Mesothelial cell of epicardium (in vitro differentiated cells): ENCODE results near the gene SMIM44. TPM values are rescaled to one million over a fixed set of nuclear protein-coding genes. Genes with fewer than 3 reads are reported as not detected.

ENCODE experiments used
- DNase-seq, 2 experiments: peaks; one replicate each; pipeline ENCODE4 v3.0.0; 2021; ENCODE audit warnings: low spot score in 2 of 2; ENCODE audit not compliant: unreplicated experiment in 2 of 2
- H3K27ac Mint-ChIP-seq: 2 replicates; pipeline ENCODE4 v1.8.0; 2021; ENCODE audit warnings: mixed read lengths
- H3K27me3 Mint-ChIP-seq: 2 replicates; pipeline ENCODE4 v1.8.0; 2021; ENCODE audit warnings: low read depth, mixed read lengths
- H3K36me3 Mint-ChIP-seq: 2 replicates; pipeline ENCODE4 v1.8.0; 2021; ENCODE audit warnings: mixed read lengths
- H3K4me1 Mint-ChIP-seq: 2 replicates; pipeline ENCODE4 v1.8.0; 2021; ENCODE audit warnings: mixed read lengths
- H3K4me3 Mint-ChIP-seq: 2 replicates; pipeline ENCODE4 v1.8.0; 2021; ENCODE audit warnings: mild to moderate bottlenecking, moderate library complexity, mixed read lengths
- H3K9me3 Mint-ChIP-seq: 2 replicates; pipeline ENCODE4 v1.8.0; 2021; ENCODE audit warnings: mixed read lengths
- total RNA-seq: library from RNA; stranded (reverse); gene quantifications from 3 replicates; pipeline ENCODE4 v1.2.1, GENCODE V29; 2021
- TF ChIP-seq, protein P1 (sequence below): fragments of 200-600 bp; sonication (generic); IDR thresholded peaks from one replicate; pipeline ENCODE4 v1.5.0; 2021; ENCODE audit warnings: antibody characterized with exemption; ENCODE audit not compliant: unreplicated experiment

Gene SMIM44
- total RNA-seq, 1 donor from 2014 or later = not detected

DNA sequence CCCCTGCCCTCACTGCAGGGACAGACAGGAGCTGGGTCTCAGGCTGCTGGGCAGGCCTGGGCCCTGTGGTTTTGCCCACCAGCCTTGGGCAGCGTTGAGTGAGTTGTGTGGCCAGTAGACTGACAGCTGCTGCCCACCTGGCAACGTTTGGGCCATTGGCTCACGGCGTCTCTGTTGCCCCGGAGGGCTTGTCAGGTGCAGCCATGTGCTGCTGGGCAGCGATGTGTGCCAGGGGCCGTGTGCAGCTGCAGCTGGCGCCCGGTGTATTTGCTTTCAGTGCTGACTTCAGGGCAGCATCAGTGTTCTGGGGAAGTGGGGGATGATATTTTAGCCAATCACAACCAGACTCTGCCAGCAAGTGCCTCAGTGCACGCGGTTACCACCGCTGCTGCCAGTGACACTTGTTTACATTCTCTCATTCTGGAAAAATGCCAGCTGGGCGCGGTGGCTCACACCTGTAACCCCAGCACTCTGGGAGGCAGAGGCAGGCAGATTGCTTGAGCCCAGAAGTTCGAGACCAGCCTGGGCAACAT, 33.5 kb upstream of the SMIM44 start:
- no peak for DNase-seq
- Mint-ChIP-seq H3K27ac (no peak overlapping the region), H3K4me1 (peaks cover 5% of the 10 kb centered on the region), H3K27me3 (no peaks in the 10 kb centered on the region), H3K9me3 (no peaks in the 10 kb centered on the region), H3K4me3 (no peak overlapping the region), H3K36me3 (peaks cover 4% of the 10 kb centered on the region)
- TF ChIP-seq, protein P1, sequence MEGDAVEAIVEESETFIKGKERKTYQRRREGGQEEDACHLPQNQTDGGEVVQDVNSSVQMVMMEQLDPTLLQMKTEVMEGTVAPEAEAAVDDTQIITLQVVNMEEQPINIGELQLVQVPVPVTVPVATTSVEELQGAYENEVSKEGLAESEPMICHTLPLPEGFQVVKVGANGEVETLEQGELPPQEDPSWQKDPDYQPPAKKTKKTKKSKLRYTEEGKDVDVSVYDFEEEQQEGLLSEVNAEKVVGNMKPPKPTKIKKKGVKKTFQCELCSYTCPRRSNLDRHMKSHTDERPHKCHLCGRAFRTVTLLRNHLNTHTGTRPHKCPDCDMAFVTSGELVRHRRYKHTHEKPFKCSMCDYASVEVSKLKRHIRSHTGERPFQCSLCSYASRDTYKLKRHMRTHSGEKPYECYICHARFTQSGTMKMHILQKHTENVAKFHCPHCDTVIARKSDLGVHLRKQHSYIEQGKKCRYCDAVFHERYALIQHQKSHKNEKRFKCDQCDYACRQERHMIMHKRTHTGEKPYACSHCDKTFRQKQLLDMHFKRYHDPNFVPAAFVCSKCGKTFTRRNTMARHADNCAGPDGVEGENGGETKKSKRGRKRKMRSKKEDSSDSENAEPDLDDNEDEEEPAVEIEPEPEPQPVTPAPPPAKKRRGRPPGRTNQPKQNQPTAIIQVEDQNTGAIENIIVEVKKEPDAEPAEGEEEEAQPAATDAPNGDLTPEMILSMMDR = no peak

DNA sequence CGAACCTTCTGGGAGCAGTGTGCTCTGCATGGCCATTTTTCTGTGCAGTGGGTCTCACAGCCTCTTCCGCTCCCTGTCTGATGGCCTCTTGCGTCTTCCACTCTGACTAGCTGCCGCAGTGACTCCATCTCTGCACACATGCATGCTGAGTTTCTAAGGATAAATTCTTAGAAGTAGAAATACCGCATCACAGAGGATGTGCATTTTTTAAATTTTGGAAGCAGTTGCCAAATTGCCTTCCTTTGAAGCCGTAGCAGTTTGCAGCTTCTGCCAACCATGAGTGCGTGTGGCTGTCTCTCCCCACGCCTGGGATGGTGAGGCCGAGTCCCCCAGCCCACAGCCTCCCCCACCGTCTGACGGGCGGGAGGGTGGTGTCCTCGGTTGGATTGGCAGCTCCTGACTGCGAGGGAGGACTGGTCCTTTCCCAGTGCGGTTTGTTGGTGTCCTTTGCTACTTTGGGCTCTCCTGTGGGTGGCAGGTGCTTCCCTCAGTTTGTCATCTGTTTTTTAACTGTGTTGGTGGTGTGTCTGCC, 32.7 kb upstream of the SMIM44 start:
- H3K4me3 Mint-ChIP-seq = no peak overlapping the region
- no peaks in the 10 kb centered on the region for H3K9me3 Mint-ChIP-seq
- no peak for DNase-seq
- TF ChIP-seq, protein P1 = no peak
- H3K27ac Mint-ChIP-seq = no peak overlapping the region
- peaks cover 2% of the 10 kb centered on the region for H3K36me3 Mint-ChIP-seq
- H3K27me3 Mint-ChIP-seq = no peaks in the 10 kb centered on the region
- H3K4me1 Mint-ChIP-seq = peaks cover 2% of the 10 kb centered on the region

DNA sequence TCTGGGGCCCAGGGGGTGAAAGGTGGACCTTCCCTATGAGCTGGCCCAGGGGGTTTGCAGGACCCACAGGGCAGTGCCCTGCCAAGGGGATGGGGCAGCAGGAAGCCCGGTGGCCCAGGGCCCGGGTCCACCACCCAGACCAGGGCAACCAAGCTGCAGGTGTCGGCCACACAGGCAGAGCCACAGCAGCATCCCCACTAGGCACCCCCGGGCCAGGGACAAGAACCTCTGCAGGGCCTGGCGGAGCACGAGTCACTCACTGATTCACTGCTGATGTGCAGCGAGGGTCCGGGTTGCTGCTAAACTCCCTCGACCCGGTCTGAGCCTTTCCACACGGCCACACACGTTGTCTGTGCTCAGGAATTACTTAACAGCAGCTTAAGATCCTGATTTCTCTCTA, 31.7 kb upstream of the SMIM44 start:
- H3K36me3 Mint-ChIP-seq = no peaks in the 10 kb centered on the region
- no peaks in the 10 kb centered on the region for H3K4me1 Mint-ChIP-seq
- H3K27me3 Mint-ChIP-seq = no peaks in the 10 kb centered on the region
- DNase-seq = no peak
- H3K27ac Mint-ChIP-seq = no peak overlapping the region
- H3K9me3 Mint-ChIP-seq = no peaks in the 10 kb centered on the region
- H3K4me3 Mint-ChIP-seq = no peak overlapping the region
- TF ChIP-seq, protein P1 = no peak

DNA sequence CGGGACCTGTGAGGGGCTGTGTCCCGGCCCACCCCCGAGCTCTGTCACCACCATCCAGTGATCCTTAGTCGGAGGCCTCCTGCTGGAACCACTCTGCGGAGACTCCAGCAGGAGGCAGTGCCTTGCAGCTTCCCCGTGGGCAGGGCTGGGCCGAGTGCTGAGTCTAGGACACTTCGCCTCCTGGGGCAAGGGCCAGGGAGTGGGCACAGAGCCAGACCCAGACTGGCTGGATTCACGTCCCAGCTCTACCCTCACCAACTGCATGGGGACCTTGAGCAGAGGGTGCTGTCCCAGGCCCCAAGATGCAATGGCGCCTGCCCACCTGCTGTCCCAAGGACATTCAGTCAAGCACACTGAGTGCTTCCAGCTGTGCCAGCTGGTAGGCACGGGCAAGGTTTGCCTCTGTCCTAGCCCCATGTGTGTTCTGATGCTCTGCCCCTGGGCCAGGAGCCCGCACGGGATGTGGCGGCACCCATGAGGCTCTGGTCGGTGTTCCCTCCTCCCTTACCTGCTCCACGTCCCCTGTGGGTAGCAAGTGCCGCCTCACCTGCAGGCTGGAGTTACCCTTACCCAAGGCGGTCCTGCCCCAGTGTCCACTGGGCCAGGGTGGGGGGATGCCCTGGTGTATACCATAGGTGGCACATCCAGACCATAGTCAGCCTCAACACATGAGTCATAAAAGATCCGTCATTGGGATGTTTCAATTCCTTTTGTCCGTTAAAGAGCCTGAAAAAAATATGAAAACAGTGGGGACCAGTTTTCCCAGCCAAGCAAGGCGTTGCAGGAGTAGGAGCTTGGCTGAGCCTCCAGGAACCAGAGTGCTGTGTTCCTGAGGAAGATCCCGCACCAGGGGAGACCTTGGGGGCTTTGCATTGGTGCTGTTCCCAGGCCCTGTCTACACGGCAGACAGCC, 30.2 kb upstream of the SMIM44 start:
- no peak for DNase-seq
- H3K27ac Mint-ChIP-seq = no peak overlapping the region
- H3K9me3 Mint-ChIP-seq = no peaks in the 10 kb centered on the region
- H3K36me3 Mint-ChIP-seq = peaks cover 6% of the 10 kb centered on the region
- TF ChIP-seq, protein P1 = no peak
- no peak overlapping the region for H3K4me3 Mint-ChIP-seq
- peaks cover 5% of the 10 kb centered on the region for H3K4me1 Mint-ChIP-seq
- no peaks in the 10 kb centered on the region for H3K27me3 Mint-ChIP-seq

DNA sequence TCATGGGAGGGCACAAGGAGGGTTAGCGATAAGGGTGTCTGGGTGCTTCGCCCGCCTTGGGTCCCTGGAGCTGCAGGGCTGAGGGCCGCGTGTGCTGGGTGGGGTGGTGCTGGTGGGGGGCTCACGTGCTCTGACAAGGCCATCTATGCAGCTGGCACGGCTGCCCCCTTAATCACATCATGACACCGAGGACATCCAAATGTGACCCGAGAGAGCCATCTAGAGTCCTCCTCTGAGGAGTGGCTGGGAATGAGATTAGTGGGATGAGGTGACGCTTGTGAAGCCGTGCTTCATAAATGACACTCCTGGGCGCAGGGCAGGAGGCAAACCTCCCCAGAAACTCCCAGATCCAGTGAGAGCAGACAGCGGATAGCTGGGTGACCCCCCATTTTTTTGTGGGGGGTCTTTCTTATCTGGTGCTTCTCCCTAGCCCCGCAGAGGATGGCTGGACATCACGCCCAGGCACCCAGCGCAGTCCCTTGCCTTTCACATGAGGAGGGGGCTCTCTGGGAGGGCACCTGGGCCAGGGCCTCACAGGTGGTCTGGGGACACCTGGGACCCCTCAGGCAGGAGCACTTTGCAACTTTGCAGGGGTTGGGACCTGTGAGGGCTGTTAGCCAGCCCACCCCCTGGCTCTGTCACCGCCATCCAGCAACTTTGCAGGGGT, 29.5 kb upstream of the SMIM44 start:
- TF ChIP-seq, protein P1 = no peak
- Mint-ChIP-seq H3K4me1 (peaks cover 9% of the 10 kb centered on the region), H3K4me3 (no peak overlapping the region), H3K27me3 (no peaks in the 10 kb centered on the region), H3K9me3 (no peaks in the 10 kb centered on the region), H3K36me3 (peaks cover 6% of the 10 kb centered on the region), H3K27ac (no peak overlapping the region)
- DNase-seq = no peak
